HG03432 (cell line): Measurements from ENCODE around the gene PDE4D.

Experiments used
- ATAC-seq: cut with Tn5 transposase; IDR thresholded peaks from one replicate; pipeline ENCODE4 v1.9.1; 2021; ENCODE audit warnings: mild to moderate bottlenecking, moderate library complexity; ENCODE audit not compliant: unreplicated experiment

The PDE4D gene

GRCh38 chr5:59100875-59101274 lies 792.7 kb downstream of the PDE4D start:
- ATAC-seq = no peak

GRCh38 chr5:59099995-59100345 lies 793.6 kb downstream of the PDE4D start:
- ATAC-seq = no peak

GRCh38 chr5:59099270-59099994 lies 794.1 kb downstream of the PDE4D start:
- peak; percentile 81 for ATAC-seq

GRCh38 chr5:59098743-59099142 lies 794.8 kb downstream of the PDE4D start:
- ATAC-seq = no peak

- no peak for ATAC-seq
Measured at GRCh38 chr5:59097712-59098111, 795.8 kb downstream of the PDE4D start.

GRCh38 chr5:59097116-59097515 lies 796.4 kb downstream of the PDE4D start:
- ATAC-seq = no peak

- no peak for ATAC-seq
Measured at GRCh38 chr5:59095480-59095879, 798.0 kb downstream of the PDE4D start.

- no peak for ATAC-seq
Measured at GRCh38 chr5:59094864-59095263, 798.7 kb downstream of the PDE4D start.

- ATAC-seq = no peak
Measured at GRCh38 chr5:59093329-59093728, 800.2 kb downstream of the PDE4D start.

- no peak for ATAC-seq
Measured at GRCh38 chr5:59092758-59093157, 800.8 kb downstream of the PDE4D start.

- ATAC-seq = no peak
Measured at GRCh38 chr5:59091965-59092364, 801.6 kb downstream of the PDE4D start.

- no peak for ATAC-seq
Measured at GRCh38 chr5:59090323-59090722, 803.2 kb downstream of the PDE4D start.

- no peak for ATAC-seq
Measured at GRCh38 chr5:59089767-59090166, 803.8 kb downstream of the PDE4D start.

GRCh38 chr5:59088546-59088945 lies 805.0 kb downstream of the PDE4D start:
- ATAC-seq = no peak

- ATAC-seq = no peak
Measured at GRCh38 chr5:59086024-59086423, 807.5 kb downstream of the PDE4D start.

- ATAC-seq = no peak
Measured at GRCh38 chr5:59081693-59082092, 811.8 kb downstream of the PDE4D start.

- no peak for ATAC-seq
Measured at GRCh38 chr5:59079622-59080620, 813.6 kb downstream of the PDE4D start.

GRCh38 chr5:59071755-59072549 lies 821.6 kb downstream of the PDE4D start:
- ATAC-seq = no peak

- ATAC-seq = no peak
Measured at GRCh38 chr5:59069438-59070079, 824.0 kb downstream of the PDE4D start.

GRCh38 chr5:59067956-59068656 lies 825.4 kb downstream of the PDE4D start:
- no peak for ATAC-seq
